GM18951 (cell line): ENCODE measurements around the gene OR52B6.

Experiments used
- POLR2A ChIP-seq: IDR thresholded peaks from 4 replicates; pipeline ENCODE4 v1.6.1; 2011; ENCODE audit warnings: mild to moderate bottlenecking; ENCODE audit not compliant: insufficient read length, insufficient read depth; ENCODE audit errors: extremely low read depth
- in situ Hi-C: fragments of 300-500 bp; cut with MboI; formaldehyde crosslinking; loops from one replicate; pipeline ENCODE4 v1.12.0; 2022; ENCODE audit warnings: low sequenced_read_pairs, mixed read lengths, inconsistent platforms; ENCODE audit not compliant: unreplicated experiment

Gene OR52B6

GRCh38 chr11:5605849-5606248 is 25.2 kb downstream of the OR52B6 start:
- TF ChIP-seq POLR2A = no peak
- in situ Hi-C loops = no loop called here

- TF ChIP-seq POLR2A = no peak
- in situ Hi-C loops = no loop called here
Observed at GRCh38 chr11:5608808-5609207, 28.1 kb downstream of the OR52B6 start.

DNA sequence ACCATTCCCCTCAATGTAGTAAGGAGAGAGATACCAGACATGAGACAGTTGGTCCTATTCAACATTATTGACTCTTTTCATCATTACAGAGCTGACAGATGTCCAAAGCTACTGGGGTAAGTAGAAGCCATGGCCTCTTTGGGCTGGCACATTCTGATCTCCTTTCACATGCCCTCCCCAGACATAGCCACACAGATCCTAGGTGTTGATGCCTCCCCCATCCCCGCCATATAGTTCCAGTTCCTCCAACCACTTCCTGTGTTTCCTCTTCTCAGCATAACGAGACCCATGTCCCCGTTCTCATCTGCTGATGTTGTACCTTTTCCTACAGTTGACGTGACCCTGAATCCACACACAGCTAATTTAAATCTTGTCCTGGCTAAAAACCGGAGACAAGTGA is 29.8 kb downstream of the OR52B6 start:
- in situ Hi-C loops = no loop called here
- no peak for TF ChIP-seq POLR2A

GRCh38 chr11:5611627-5612026 is 30.9 kb downstream of the OR52B6 start:
- in situ Hi-C loops = no loop called here
- no peak for TF ChIP-seq POLR2A

GRCh38 chr11:5618807-5619206 is 38.1 kb downstream of the OR52B6 start:
- in situ Hi-C loops = no loop called here
- no peak for TF ChIP-seq POLR2A

GRCh38 chr11:5620651-5621521 is 40.2 kb downstream of the OR52B6 start:
- no peak for TF ChIP-seq POLR2A
- in situ Hi-C loops = no loop called here

GRCh38 chr11:5621580-5621979 is 40.9 kb downstream of the OR52B6 start:
- no peak for TF ChIP-seq POLR2A
- in situ Hi-C loops = no loop called here

- in situ Hi-C loops = no loop called here
- TF ChIP-seq POLR2A = no peak
Observed at GRCh38 chr11:5622802-5623201, 42.1 kb downstream of the OR52B6 start.

- TF ChIP-seq POLR2A = peak; percentile 68
- in situ Hi-C loops = no loop called here
Observed at GRCh38 chr11:5624489-5625279, 44.0 kb downstream of the OR52B6 start, which contains the start of gene TRIM34. TSS of gene TRIM34 (plus strand) at chr11:5625001. CDS start at chr11:5632332, 7,331 bp downstream.

DNA sequence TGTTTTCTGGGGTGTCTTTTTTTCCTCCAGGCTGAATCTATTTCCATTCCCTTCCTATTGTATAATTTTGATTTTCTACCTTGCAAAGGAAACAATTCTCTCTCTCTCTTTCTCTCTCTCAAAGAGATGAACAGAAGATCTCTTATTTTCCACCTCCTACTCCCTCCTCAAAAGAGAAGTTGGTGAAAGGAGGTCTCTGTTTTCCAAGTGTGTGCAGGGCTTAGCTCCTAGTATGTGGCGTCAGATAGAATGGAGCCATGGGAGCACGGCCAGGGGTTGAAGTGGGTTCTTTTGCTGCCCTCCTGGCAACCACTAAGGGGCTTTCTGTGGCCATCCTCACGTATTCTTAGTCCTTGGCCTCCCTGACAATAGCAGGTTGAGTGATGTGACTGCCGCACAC is 44.6 kb downstream of the OR52B6 start:
- TF ChIP-seq POLR2A = no peak
- in situ Hi-C loops = no loop called here

DNA sequence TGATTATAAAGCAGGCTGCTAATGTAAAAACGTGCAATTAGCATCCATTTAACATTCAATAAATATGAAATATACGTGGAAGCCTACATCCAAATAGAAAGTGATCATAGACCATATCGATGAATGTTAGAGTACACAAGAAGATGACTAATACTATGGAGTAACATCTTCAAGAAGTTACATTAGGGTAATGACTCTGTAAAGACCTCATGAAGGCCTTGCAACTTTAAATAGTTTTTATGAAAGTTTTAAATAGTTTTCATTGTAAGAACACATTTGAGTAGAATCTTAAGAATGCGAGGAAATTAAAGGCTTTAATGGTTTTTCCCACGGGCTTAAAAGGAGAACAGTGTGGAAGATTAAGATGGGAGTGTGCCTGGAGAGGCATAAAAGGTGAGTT is 45.5 kb downstream of the OR52B6 start:
- in situ Hi-C loops = no loop called here
- no peak for TF ChIP-seq POLR2A

GRCh38 chr11:5631417-5631816 is 50.7 kb downstream of the OR52B6 start:
- in situ Hi-C loops = no loop called here
- no peak for TF ChIP-seq POLR2A
